Uterus (tissue), 4 donors: ENCODE data around the gene MAGI2. TPM values are rescaled to one million over a fixed set of nuclear protein-coding genes. Genes with fewer than 3 reads are reported as not detected.

ENCODE experiments used
- DNase-seq, 2 donors: peaks; one replicate each; pipeline ENCODE4 v3.0.0-alpha.2; 2019 to 2020
- H3K27ac ChIP-seq, 2 donors: fragments of 200-600 bp; sonication (generic); 1 replicate in 1 of 2; 2 replicates in 1 of 2; pipeline ENCODE4 v1.5.1; 2016 to 2018
- H3K27me3 ChIP-seq, 2 donors: fragments of 200-600 bp; sonication (generic); one replicate each; pipeline ENCODE4 v1.5.1; 2018 to 2019; ENCODE audit warnings: control low read depth in 1 of 2
- H3K36me3 ChIP-seq, 2 donors: fragments of 200-600 bp; sonication (generic); one replicate each; pipeline ENCODE4 v1.5.1; 2019; ENCODE audit warnings: control low read depth in 1 of 2
- H3K4me1 ChIP-seq, 2 donors: fragments of 200-600 bp; sonication (generic); one replicate each; pipeline ENCODE4 v1.5.1; 2018 to 2019; ENCODE audit warnings: control low read depth in 1 of 2
- H3K4me3 ChIP-seq, 2 donors: fragments of 200-600 bp; sonication (generic); 1 replicate in 1 of 2; 2 replicates in 1 of 2; pipeline ENCODE4 v1.5.1; 2018 to 2019; ENCODE audit warnings: mild to moderate bottlenecking in 1 of 2
- H3K9me3 ChIP-seq, 2 donors: fragments of 200-600 bp; sonication (generic); one replicate each; pipeline ENCODE4 v1.5.1; 2019; ENCODE audit warnings: control low read depth in 1 of 2
- CTCF ChIP-seq, 4 experiments: fragments of 200-600 bp in 2 of 4; fragments of 450-650 bp in 2 of 4; sonication (generic) in 2 of 4; IDR thresholded peaks; one replicate each; pipeline ENCODE4 v1.5.1; 2016 to 2019; ENCODE audit warnings: antibody characterized with exemption in 4 of 4, mild to moderate bottlenecking in 2 of 4, moderate library complexity in 1 of 4
- POLR2A ChIP-seq, 2 donors: fragments of 450-650 bp; IDR thresholded peaks; one replicate each; pipeline ENCODE4 v1.6.1; 2016; ENCODE audit warnings: antibody characterized with exemption in 2 of 2, mild to moderate bottlenecking in 1 of 2, moderate library complexity in 1 of 2
- intact Hi-C: fragments of 100-400 bp; cut with DNase I; formaldehyde crosslinking; loops from one replicate; pipeline ENCODE4 v1.15.1; 2023; ENCODE audit warnings: low total_unique reads
- total RNA-seq, 4 donors: library from RNA; depleted of rRNA in 3 of 4; stranded (reverse); fragments of >200 nt in 3 of 4; gene quantifications; one replicate each; pipeline versions ENCODE4 v1.1.0 to v1.2.4, GENCODE V29; 2014 to 2023
- donor health status: DM: yes; HTN: yes; CAD: no.

The MAGI2 gene
- total RNA-seq, 4 donors from 2014 or later = 5.3 to 23.2 (median 13.8) TPM

GRCh38 chr7:78014401-78014800 is 1439.1 kb downstream of the MAGI2 start:
- H3K4me3 ChIP-seq = no peak overlapping the region
- H3K36me3 ChIP-seq = no peaks in the 10 kb centered on the region
- TF ChIP-seq CTCF (IDR thresholded peaks at IDR 0.05) (no peak), POLR2A (IDR thresholded peaks at IDR 0.05) (no peak)
- intact Hi-C loops = no loop called here
- H3K27ac ChIP-seq = no peak overlapping the region
- no peak for DNase-seq
- H3K4me1 ChIP-seq = no peaks in the 10 kb centered on the region
- no peaks in the 10 kb centered on the region for H3K9me3 ChIP-seq
- no peaks in the 10 kb centered on the region for H3K27me3 ChIP-seq

- no peak for DNase-seq
- Histone ChIP-seq H3K4me3 (no peak overlapping the region), H3K9me3 (no peaks in the 10 kb centered on the region), H3K36me3 (no peaks in the 10 kb centered on the region), H3K4me1 (no peaks in the 10 kb centered on the region), H3K27me3 (no peaks in the 10 kb centered on the region), H3K27ac (no peak overlapping the region)
- TF ChIP-seq CTCF (IDR thresholded peaks at IDR 0.05) (no peak), POLR2A (IDR thresholded peaks at IDR 0.05) (no peak)
- intact Hi-C loops = no loop called here
Observed at GRCh38 chr7:78013386-78013785, 1440.1 kb downstream of the MAGI2 start.

GRCh38 chr7:78011642-78012041 is 1441.8 kb downstream of the MAGI2 start:
- intact Hi-C loops = no loop called here
- no peak for DNase-seq

GRCh38 chr7:78007231-78007630 is 1446.2 kb downstream of the MAGI2 start:
- intact Hi-C loops = no loop called here
- Histone ChIP-seq H3K4me3 (no peak overlapping the region), H3K36me3 (no peaks in the 10 kb centered on the region), H3K27me3 (no peaks in the 10 kb centered on the region), H3K27ac (no peak overlapping the region), H3K9me3 (no peaks in the 10 kb centered on the region), H3K4me1 (no peaks in the 10 kb centered on the region)
- no peak for DNase-seq
- TF ChIP-seq CTCF (IDR thresholded peaks at IDR 0.05) = no peak
- TF ChIP-seq POLR2A (IDR thresholded peaks at IDR 0.05) = no peak

More at GRCh38 chr7:78011642-78012041, 1441.8 kb downstream of the MAGI2 start:
- Histone ChIP-seq H3K36me3 (no peaks in the 10 kb centered on the region), H3K27me3 (no peaks in the 10 kb centered on the region), H3K4me3 (no peak overlapping the region), H3K9me3 (no peaks in the 10 kb centered on the region), H3K4me1 (no peaks in the 10 kb centered on the region), H3K27ac (no peak overlapping the region)
- TF ChIP-seq POLR2A (IDR thresholded peaks at IDR 0.05) (no peak), CTCF (IDR thresholded peaks at IDR 0.05) (no peak)

- intact Hi-C loops = no loop called here
- TF ChIP-seq CTCF (IDR thresholded peaks at IDR 0.05) = no peak
- no peak for TF ChIP-seq POLR2A (IDR thresholded peaks at IDR 0.05)
- H3K4me3 ChIP-seq = no peak overlapping the region
- no peak for DNase-seq
- H3K27ac ChIP-seq = no peak overlapping the region
- H3K9me3 ChIP-seq = no peaks in the 10 kb centered on the region
- no peaks in the 10 kb centered on the region for H3K36me3 ChIP-seq
- no peaks in the 10 kb centered on the region for H3K4me1 ChIP-seq
- no peaks in the 10 kb centered on the region for H3K27me3 ChIP-seq
Observed at GRCh38 chr7:78006063-78006755, 1447.3 kb downstream of the MAGI2 start.
